ENCODE data around the gene FNDC8.

GRCh38 chr17:35138218-35138617, 16.8 kb downstream of the FNDC8 start:
- TF ChIP-seq USF1 (CRISPR knock-in tag; IDR thresholded peaks at IDR 0.05): no peak
- no peak for TF ChIP-seq GTF2I (CRISPR knock-in tag; conservative IDR thresholded peaks at IDR 0.05)
- no peak for TF ChIP-seq CTCF (IDR thresholded peaks at IDR 0.05)
- no peak for TF ChIP-seq PRDM15 (CRISPR knock-in tag; IDR thresholded peaks at IDR 0.05)
- no peak for TF ChIP-seq IRF2 (CRISPR knock-in tag; IDR thresholded peaks at IDR 0.05; ENCODE audit: borderline replicate concordance, low read depth)
- no peak for TF ChIP-seq RELA (CRISPR knock-in tag; IDR thresholded peaks at IDR 0.05; ENCODE audit: borderline replicate concordance)
- TF ChIP-seq PREB (CRISPR knock-in tag; IDR thresholded peaks at IDR 0.05; ENCODE audit: borderline replicate concordance): no peak
- no peak for TF ChIP-seq ATF3 (CRISPR knock-in tag; conservative IDR thresholded peaks at IDR 0.05)
- TF ChIP-seq JUN (CRISPR knock-in tag; IDR thresholded peaks at IDR 0.05): no peak
- no peak for TF ChIP-seq GABPB1 (CRISPR knock-in tag; IDR thresholded peaks at IDR 0.05)
- no peak for TF ChIP-seq FOXP1 (CRISPR knock-in tag; IDR thresholded peaks at IDR 0.05; ENCODE audit: borderline replicate concordance)
- no peak for TF ChIP-seq NFATC4 (CRISPR knock-in tag; IDR thresholded peaks at IDR 0.05)
